ENCODE measurements around the gene NRP2. TPM values are rescaled to one million over a fixed set of nuclear protein-coding genes. Genes with fewer than 3 reads are reported as not detected.

Gene NRP2
- total RNA-seq, 2 experiments from 2014 or later = 0.19 TPM; not detected in 1

GRCh38 chr2:205833864-205834263, 151.6 kb downstream of the NRP2 start:
- no peak for ATAC-seq (ENCODE audit: poor library complexity)
- Histone ChIP-seq H3K4me1 (ENCODE audit: insufficient read depth, low read length) (no peaks in the 10 kb centered on the region), H3K9me3 (ENCODE audit: control insufficient read depth in 1 of 2, insufficient read depth in 1 of 2, low read length in 2 of 2) (no peaks in the 10 kb centered on the region), H3K36me3 (ENCODE audit: insufficient read depth, low read length) (no peaks in the 10 kb centered on the region), H3K27ac (ENCODE audit: low read depth in 1 of 2, low read length in 2 of 2) (no peak overlapping the region), H3K4me3 (ENCODE audit: low read length) (no peak overlapping the region), H3K27me3 (ENCODE audit: control insufficient read depth in 1 of 2, insufficient read depth in 2 of 2, low read length in 2 of 2) (no peaks in the 10 kb centered on the region)
- ChIA-PET POLR2A (no interaction called here), CTCF (no interaction called here)
- Mint-ChIP-seq H3K27me3 (peaks cover 6% of the 10 kb centered on the region), H3K4me3 (no peak overlapping the region), H3K36me3 (ENCODE audit: low read depth) (no peaks in the 10 kb centered on the region), H3K9me3 (no peaks in the 10 kb centered on the region), H3K27ac (no peak overlapping the region), H3K4me1 (ENCODE audit: low read depth) (no peaks in the 10 kb centered on the region)
- DNase-seq = no peak
- TF ChIP-seq CTCF (IDR thresholded peaks at IDR 0.05) = no peak
- intact Hi-C loops (cut with DNase I, micrococcal nuclease) = no loop called here

- Mint-ChIP-seq H3K27ac (no peak overlapping the region), H3K36me3 (ENCODE audit: low read depth) (no peaks in the 10 kb centered on the region), H3K4me1 (ENCODE audit: low read depth) (no peaks in the 10 kb centered on the region), H3K27me3 (peaks cover 6% of the 10 kb centered on the region), H3K4me3 (no peak overlapping the region), H3K9me3 (no peaks in the 10 kb centered on the region)
- DNase-seq = no peak
- Histone ChIP-seq H3K4me3 (ENCODE audit: low read length) (no peak overlapping the region), H3K27me3 (ENCODE audit: control insufficient read depth in 1 of 2, insufficient read depth in 2 of 2, low read length in 2 of 2) (no peaks in the 10 kb centered on the region), H3K36me3 (ENCODE audit: insufficient read depth, low read length) (no peaks in the 10 kb centered on the region), H3K4me1 (ENCODE audit: insufficient read depth, low read length) (no peaks in the 10 kb centered on the region), H3K27ac (ENCODE audit: low read depth in 1 of 2, low read length in 2 of 2) (no peak overlapping the region), H3K9me3 (ENCODE audit: control insufficient read depth in 1 of 2, insufficient read depth in 1 of 2, low read length in 2 of 2) (no peaks in the 10 kb centered on the region)
- ATAC-seq (ENCODE audit: poor library complexity) = no peak
- ChIA-PET CTCF (no interaction called here), POLR2A (no interaction called here)
- intact Hi-C loops (cut with DNase I, micrococcal nuclease) = no loop called here
- TF ChIP-seq CTCF (IDR thresholded peaks at IDR 0.05) = no peak
Observed at GRCh38 chr2:205834796-205835195, 152.5 kb downstream of the NRP2 start.

- Histone ChIP-seq H3K36me3 (ENCODE audit: insufficient read depth, low read length) (no peaks in the 10 kb centered on the region), H3K9me3 (ENCODE audit: control insufficient read depth in 1 of 2, insufficient read depth in 1 of 2, low read length in 2 of 2) (no peaks in the 10 kb centered on the region), H3K27ac (ENCODE audit: low read depth in 1 of 2, low read length in 2 of 2) (no peak overlapping the region), H3K4me1 (ENCODE audit: insufficient read depth, low read length) (no peaks in the 10 kb centered on the region), H3K4me3 (ENCODE audit: low read length) (no peak overlapping the region), H3K27me3 (ENCODE audit: control insufficient read depth in 1 of 2, insufficient read depth in 2 of 2, low read length in 2 of 2) (no peaks in the 10 kb centered on the region)
- CTCF ChIA-PET = no interaction called here
- ATAC-seq (ENCODE audit: poor library complexity) (no peak), DNase-seq (no peak)
- no peaks in the 10 kb centered on the region for H3K4me1 Mint-ChIP-seq (ENCODE audit: low read depth)
- TF ChIP-seq CTCF (IDR thresholded peaks at IDR 0.05) = no peak
- H3K36me3 Mint-ChIP-seq (ENCODE audit: low read depth) = no peaks in the 10 kb centered on the region
- POLR2A ChIA-PET = no interaction called here
- intact Hi-C loops (cut with DNase I, micrococcal nuclease) = no loop called here
- H3K9me3 Mint-ChIP-seq = no peaks in the 10 kb centered on the region
- no peak overlapping the region for H3K4me3 Mint-ChIP-seq
- no peak overlapping the region for H3K27ac Mint-ChIP-seq
- peaks cover 6% of the 10 kb centered on the region for H3K27me3 Mint-ChIP-seq
Observed at GRCh38 chr2:205835251-205835791, 153.0 kb downstream of the NRP2 start.
